Activated CD8-positive, alpha-beta T cell treated with anti-CD3 and anti-CD28 coated beads, Interleukin-2, amount 10 ng/mL, durations not matched to agents 7 days and 5 days (primary cell): ENCODE results near the gene GPC6. TPM values are rescaled to one million over a fixed set of nuclear protein-coding genes. Genes with fewer than 3 reads are reported as not detected.

Experiments used
- ATAC-seq: fragments of 150-1000 bp; cut with Tn5 transposase; one replicate; pipeline ENCODE4 v1.10.0; 2021; ENCODE audit warnings: moderate library complexity
- CTCF ChIA-PET: fragments of 350-600 bp; sonication (Branson Sonifier 250); formaldehyde crosslinking; loops from one replicate; lab custom pipeline; 2021; ENCODE audit warnings: antibody characterized with exemption; lab: Charles Lee
- POLR2A ChIA-PET: fragments of 350-600 bp; sonication (Branson Sonifier 250); formaldehyde crosslinking; loops from one replicate; lab custom pipeline; 2021; ENCODE audit warnings: antibody characterized with exemption; lab: Charles Lee
- DNase-seq: peaks from one replicate; pipeline ENCODE4 v3.0.0-alpha.2; 2020
- H3K27ac Mint-ChIP-seq: one replicate; pipeline ENCODE4 v1.8.0; 2021; ENCODE audit warnings: mild to moderate bottlenecking, mixed read lengths
- H3K27me3 Mint-ChIP-seq: one replicate; pipeline ENCODE4 v1.8.0; 2021; ENCODE audit warnings: low read depth, mixed read lengths
- H3K36me3 Mint-ChIP-seq: one replicate; pipeline ENCODE4 v1.8.0; 2021; ENCODE audit warnings: low read depth, mixed read lengths
- H3K4me1 Mint-ChIP-seq: one replicate; pipeline ENCODE4 v1.8.0; 2021; ENCODE audit warnings: low read depth, mixed read lengths
- H3K4me3 Mint-ChIP-seq: one replicate; pipeline ENCODE4 v1.8.0; 2021; ENCODE audit warnings: mild to moderate bottlenecking, mixed read lengths
- H3K9me3 Mint-ChIP-seq: one replicate; pipeline ENCODE4 v1.8.0; 2022; ENCODE audit warnings: mixed read lengths; ENCODE audit not compliant: insufficient read depth
- total RNA-seq, 2 experiments: library from RNA; stranded (reverse); gene quantifications; one replicate each; pipeline ENCODE4 v1.2.3, GENCODE V29; 2021

GPC6 gene
- total RNA-seq, 2 experiments from 2014 or later, result not detected

DNA sequence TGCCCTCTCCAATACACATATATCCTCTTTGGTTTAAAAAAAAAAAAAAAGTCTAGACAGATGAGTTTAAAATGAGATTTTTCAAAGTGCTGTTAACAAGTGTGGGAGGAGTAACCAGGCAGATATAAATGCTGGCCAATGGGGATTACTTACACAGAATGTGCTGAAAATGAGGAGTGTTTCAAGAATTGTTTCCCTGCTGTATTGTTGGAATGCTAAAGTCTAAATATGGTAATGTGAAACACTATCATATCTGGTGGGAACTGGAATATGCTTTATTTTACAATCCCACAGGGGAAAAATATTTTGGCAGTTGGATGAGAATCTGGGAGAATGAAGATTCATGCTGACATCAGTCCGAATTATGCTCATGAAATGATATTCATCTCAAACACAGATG lies 1002.2 kb downstream of the GPC6 start:
- Mint-ChIP-seq H3K36me3 (no peaks in the 10 kb centered on the region), H3K4me1 (no peaks in the 10 kb centered on the region), H3K27ac (no peak overlapping the region), H3K4me3 (no peak overlapping the region), H3K27me3 (no peaks in the 10 kb centered on the region), H3K9me3 (no peaks in the 10 kb centered on the region)
- DNase-seq (no peak), ATAC-seq (no peak)
- POLR2A ChIA-PET, result no interaction called here
- CTCF ChIA-PET, result no interaction called here

DNA sequence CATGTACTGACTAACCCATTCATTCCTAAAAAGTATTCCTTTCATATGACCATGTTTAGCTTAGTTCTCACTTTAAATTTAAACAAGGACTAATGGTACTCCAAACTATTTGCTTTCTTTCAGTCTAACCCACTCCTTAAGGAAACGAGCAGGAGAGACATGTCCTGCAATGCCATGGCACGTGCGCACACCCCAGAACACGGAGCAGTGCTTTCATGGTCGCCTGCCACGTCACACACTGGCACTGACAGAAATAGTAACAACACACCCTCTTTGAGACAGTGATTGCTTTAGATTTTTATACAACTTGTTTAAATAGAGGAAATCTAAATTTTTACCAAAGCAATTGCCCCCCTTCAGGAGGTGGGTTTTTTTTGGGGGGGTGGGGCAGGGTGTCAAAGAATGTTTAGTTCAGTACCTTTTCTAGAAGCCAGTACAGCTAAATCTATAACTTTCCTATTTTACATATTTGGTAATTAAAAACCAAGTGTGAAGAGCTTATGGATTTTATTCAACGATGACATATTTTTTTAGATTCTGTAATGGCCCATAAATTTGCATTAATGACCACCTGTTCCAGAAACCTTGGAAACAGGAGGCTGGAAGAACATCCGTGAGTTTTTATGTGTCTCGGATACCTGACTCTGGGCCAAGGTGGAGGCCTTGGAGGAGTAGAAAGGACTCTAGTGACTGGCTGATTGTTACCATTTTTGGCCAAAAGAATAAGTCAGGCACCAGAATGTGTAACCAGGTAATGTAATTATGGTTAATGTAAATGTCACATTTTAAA lies 1005.7 kb downstream of the GPC6 start:
- no peaks in the 10 kb centered on the region for H3K9me3 Mint-ChIP-seq

DNA sequence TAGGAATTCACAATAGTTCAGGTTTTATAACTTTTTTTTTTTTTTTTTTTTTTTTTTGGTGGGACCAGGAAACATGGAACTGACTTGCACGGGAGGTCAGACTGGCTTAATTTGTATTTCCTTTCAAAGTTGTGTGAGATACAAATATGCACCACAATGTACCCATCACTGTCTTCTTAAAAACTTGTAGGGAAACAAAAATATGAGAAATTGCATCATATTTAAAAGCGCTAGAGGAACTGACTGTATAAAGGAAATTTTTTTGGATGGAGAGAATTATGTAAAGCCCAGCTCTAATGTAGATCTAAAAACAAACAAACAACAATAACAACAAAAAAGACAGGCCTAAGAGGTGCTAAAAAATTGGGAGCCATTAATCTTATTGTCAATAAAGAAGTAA lies 1006.3 kb downstream of the GPC6 start:
- no peak overlapping the region for H3K4me3 Mint-ChIP-seq
- ATAC-seq, result no peak
- no peaks in the 10 kb centered on the region for H3K9me3 Mint-ChIP-seq
- H3K27me3 Mint-ChIP-seq, result no peaks in the 10 kb centered on the region
- no peak for DNase-seq
- no peaks in the 10 kb centered on the region for H3K36me3 Mint-ChIP-seq
- H3K27ac Mint-ChIP-seq, result no peak overlapping the region
- CTCF ChIA-PET, result no interaction called here
- POLR2A ChIA-PET, result no interaction called here
- peaks cover 14% of the 10 kb centered on the region for H3K4me1 Mint-ChIP-seq

More for the DNA sequence above, 1005.7 kb downstream of the GPC6 start:
- Mint-ChIP-seq H3K27me3 (no peaks in the 10 kb centered on the region), H3K36me3 (no peaks in the 10 kb centered on the region), H3K27ac (no peak overlapping the region), H3K4me3 (no peak overlapping the region), H3K4me1 (peaks cover 12% of the 10 kb centered on the region)
- ChIA-PET CTCF (no interaction called here), POLR2A (no interaction called here)
- ATAC-seq (no peak), DNase-seq (no peak)

DNA sequence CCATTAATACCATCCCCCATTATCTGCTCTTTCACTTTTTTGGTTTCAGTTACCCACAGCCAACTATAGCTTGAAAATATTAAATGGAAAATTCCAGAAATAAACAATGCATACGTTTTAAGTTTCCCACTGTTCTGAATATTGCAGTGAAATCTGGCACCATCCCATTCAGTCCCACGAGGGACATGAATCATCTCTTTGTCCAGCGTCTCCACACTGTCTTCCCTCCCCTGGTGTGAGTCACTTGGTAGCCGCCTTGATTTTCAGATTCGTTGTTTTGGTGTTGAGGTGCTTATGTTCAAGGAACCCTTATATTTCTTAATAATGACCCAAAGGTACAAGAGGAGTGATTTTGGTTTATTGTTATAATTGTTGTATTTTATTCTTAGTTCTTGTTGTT lies 1006.8 kb downstream of the GPC6 start:
- no peaks in the 10 kb centered on the region for H3K36me3 Mint-ChIP-seq
- peaks cover 14% of the 10 kb centered on the region for H3K4me1 Mint-ChIP-seq
- ChIA-PET POLR2A (no interaction called here), CTCF (no interaction called here)
- H3K9me3 Mint-ChIP-seq, result no peaks in the 10 kb centered on the region
- H3K27ac Mint-ChIP-seq, result no peak overlapping the region
- H3K4me3 Mint-ChIP-seq, result no peak overlapping the region
- DNase-seq, result no peak
- ATAC-seq, result no peak
- no peaks in the 10 kb centered on the region for H3K27me3 Mint-ChIP-seq

DNA sequence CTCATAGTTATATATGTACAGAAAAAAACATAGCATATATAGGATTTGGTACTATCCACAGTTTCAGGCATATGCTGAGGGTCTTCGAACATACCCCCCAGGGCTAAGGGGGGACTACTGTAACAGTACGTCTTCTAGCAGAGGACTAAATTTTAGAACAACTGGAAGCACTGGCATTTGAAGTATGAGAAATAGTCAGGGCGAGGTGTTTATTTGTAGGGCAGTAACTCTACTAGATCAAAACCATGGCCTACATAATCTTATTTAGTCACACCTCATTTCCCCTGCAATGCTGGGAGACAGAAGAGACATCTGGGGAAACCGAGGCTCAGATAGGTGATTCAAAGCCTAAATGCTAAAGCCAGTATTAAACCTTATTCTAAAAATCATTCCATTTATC lies 1007.2 kb downstream of the GPC6 start:
- no peaks in the 10 kb centered on the region for H3K9me3 Mint-ChIP-seq
- H3K27ac Mint-ChIP-seq, result no peak overlapping the region
- peaks cover 19% of the 10 kb centered on the region for H3K4me1 Mint-ChIP-seq
- DNase-seq, result no peak
- H3K4me3 Mint-ChIP-seq, result no peak overlapping the region
- no peak for ATAC-seq
- CTCF ChIA-PET, result no interaction called here
- no peaks in the 10 kb centered on the region for H3K36me3 Mint-ChIP-seq
- POLR2A ChIA-PET, result no interaction called here
- H3K27me3 Mint-ChIP-seq, result no peaks in the 10 kb centered on the region

DNA sequence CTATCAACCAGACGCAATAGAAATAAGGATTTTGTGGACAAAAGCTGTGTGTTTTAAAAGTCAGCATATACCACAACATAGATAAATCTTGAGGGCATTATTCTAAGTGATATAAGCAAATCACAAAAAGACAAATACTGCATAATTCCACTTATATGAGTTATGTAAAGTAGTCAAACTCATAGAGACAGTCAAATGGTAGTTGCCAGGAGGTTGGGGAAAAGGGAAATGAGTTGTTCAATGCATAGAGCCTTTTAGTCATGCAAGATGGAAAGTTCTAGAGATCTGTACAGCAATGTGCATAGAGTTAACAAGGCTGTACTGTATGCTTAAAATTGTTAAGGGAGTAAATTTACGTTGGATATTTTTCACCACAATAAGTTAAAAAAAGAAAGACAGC lies 1008.1 kb downstream of the GPC6 start:
- ATAC-seq (no peak), DNase-seq (no peak)
- Mint-ChIP-seq H3K4me3 (no peak overlapping the region), H3K4me1 (peaks cover 26% of the 10 kb centered on the region), H3K27ac (no peak overlapping the region), H3K27me3 (no peaks in the 10 kb centered on the region), H3K36me3 (no peaks in the 10 kb centered on the region), H3K9me3 (no peaks in the 10 kb centered on the region)
- CTCF ChIA-PET, result no interaction called here
- POLR2A ChIA-PET, result no interaction called here

DNA sequence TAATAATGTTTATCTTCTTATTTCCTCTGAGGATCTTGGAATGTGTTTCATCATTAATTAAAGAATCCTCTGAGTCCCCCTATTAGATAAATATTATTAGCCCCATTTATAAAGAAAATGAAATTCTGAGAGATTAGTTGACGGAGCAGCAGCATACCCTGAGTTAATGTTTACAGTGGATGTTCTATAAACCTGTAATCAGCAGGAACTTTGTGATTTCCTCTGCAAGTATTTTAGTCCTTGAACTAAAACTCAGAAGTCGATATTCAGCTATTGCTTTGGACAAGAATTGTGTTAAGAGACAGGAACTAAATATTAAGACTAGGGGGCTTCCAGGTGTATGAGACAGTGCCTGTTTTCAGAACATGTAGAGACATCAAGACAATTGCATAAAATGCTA lies 1009.5 kb downstream of the GPC6 start:
- no peaks in the 10 kb centered on the region for H3K36me3 Mint-ChIP-seq
- peaks cover 26% of the 10 kb centered on the region for H3K4me1 Mint-ChIP-seq
- no peaks in the 10 kb centered on the region for H3K27me3 Mint-ChIP-seq
- no peak for DNase-seq
- ATAC-seq, result no peak
- H3K4me3 Mint-ChIP-seq, result no peak overlapping the region
- POLR2A ChIA-PET, result no interaction called here
- no peak overlapping the region for H3K27ac Mint-ChIP-seq
- CTCF ChIA-PET, result interaction anchor here (0.6 kb wide), 1 partner anchor 63 kb away, joined by 3 read pairs; no protein-coding TSS in a partner anchor
- no peaks in the 10 kb centered on the region for H3K9me3 Mint-ChIP-seq

DNA sequence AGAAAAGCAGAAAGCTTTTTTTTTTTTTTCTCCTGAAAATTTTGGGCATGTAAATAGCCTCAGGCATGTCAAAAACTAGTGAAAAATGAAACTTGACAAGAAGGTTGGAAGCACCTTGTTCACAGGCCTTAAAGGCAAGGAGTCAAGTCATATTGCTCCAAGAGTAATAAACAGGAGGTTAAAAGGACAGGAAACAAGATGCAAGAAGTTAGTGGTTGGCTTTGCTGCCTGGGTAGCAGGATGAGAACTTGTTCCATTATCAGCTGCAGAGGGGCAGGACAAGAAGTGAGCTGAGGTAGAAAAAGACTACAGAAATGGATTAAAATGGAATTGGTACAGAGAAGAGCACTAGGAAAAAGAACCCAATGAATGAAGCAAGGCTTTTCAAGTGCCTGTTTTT lies 1010.3 kb downstream of the GPC6 start:
- POLR2A ChIA-PET, result no interaction called here
- no peak overlapping the region for H3K4me3 Mint-ChIP-seq
- peaks cover 26% of the 10 kb centered on the region for H3K4me1 Mint-ChIP-seq
- no peak overlapping the region for H3K27ac Mint-ChIP-seq
- DNase-seq, result peak; percentile 22
- no peaks in the 10 kb centered on the region for H3K36me3 Mint-ChIP-seq
- no peaks in the 10 kb centered on the region for H3K27me3 Mint-ChIP-seq
- no peaks in the 10 kb centered on the region for H3K9me3 Mint-ChIP-seq
- ATAC-seq, result peak; percentile 51
- CTCF ChIA-PET, result interaction anchor here (0.6 to 1.4 kb wide), 2 partner anchors 64 to 125 kb away, joined by 3 to 4 read pairs; no protein-coding TSS in a partner anchor

DNA sequence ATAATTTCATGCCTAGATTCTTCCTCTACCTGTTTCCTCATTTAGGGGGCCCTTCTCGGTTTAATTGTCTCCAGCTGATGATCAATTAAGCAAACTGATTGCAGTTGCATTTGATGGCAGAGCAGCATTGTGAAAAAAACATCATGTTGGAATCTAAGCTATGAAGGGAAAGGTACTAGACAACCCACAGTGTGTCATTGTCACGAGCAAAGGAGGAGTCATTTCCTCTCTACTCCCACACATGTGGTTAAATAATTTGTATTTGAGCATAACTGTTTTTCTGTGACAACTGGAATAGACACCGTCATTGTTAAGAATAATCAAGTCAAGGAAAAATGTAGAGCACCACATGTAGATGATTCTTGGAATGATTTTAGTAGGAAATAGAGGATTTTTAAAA lies 1012.5 kb downstream of the GPC6 start:
- no peak for DNase-seq
- CTCF ChIA-PET, result interaction anchor here (2.1 kb wide), 1 partner anchor 106 kb away, joined by 6 read pairs; no protein-coding TSS in a partner anchor
- H3K4me3 Mint-ChIP-seq, result no peak overlapping the region

DNA sequence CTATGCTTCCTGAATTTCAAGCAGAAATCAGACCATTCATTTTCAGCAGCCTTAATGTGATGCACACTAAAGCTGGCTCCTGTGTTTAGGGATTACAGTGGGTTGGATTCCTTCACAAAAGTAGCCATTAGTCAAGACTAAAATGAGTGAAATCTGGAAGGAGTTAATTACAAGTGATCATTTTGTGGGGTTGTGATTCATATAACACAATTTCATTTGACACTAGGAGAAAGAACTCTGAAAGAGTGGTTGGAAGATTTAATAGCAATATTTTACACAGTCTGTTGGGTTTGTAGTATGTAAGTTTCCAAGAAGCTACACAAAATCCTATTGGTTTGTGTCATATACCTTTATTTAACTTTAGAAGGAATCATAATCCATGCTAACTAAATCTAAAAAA lies 1015.9 kb downstream of the GPC6 start:
- ChIA-PET CTCF (no interaction called here), POLR2A (no interaction called here)
- ATAC-seq, result no peak
- Mint-ChIP-seq H3K4me1 (peaks cover 12% of the 10 kb centered on the region), H3K9me3 (peaks cover 4% of the 10 kb centered on the region), H3K27ac (no peak overlapping the region), H3K4me3 (no peak overlapping the region), H3K36me3 (peaks cover 2% of the 10 kb centered on the region), H3K27me3 (no peaks in the 10 kb centered on the region)
- DNase-seq, result no peak

More for the DNA sequence above, 1012.5 kb downstream of the GPC6 start:
- H3K27me3 Mint-ChIP-seq, result no peaks in the 10 kb centered on the region
- ATAC-seq, result no peak
- H3K4me1 Mint-ChIP-seq, result peaks cover 26% of the 10 kb centered on the region
- H3K9me3 Mint-ChIP-seq, result no peaks in the 10 kb centered on the region
- H3K36me3 Mint-ChIP-seq, result no peaks in the 10 kb centered on the region
- H3K27ac Mint-ChIP-seq, result no peak overlapping the region
- POLR2A ChIA-PET, result no interaction called here

DNA sequence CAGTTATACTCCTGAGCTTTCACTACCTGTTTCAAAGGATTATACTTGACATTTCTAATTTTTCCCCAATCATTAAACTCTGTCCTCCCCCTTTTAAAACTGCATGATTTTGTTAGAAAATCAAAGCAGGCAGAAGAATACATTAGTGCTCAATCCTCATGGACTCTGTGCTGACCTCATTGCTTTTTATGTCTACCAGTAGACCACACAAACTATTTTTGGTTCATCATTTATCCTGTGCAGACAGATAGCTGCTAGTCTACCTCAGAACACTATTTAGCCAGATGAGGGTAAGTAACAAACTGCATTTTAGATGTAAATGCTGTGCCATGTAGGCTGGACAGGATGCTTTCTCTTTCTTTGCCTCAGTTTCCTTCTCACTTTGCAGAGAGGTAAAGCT lies 1016.9 kb downstream of the GPC6 start:
- Mint-ChIP-seq H3K9me3 (peaks cover 4% of the 10 kb centered on the region), H3K4me3 (no peak overlapping the region), H3K27ac (no peak overlapping the region), H3K27me3 (no peaks in the 10 kb centered on the region), H3K36me3 (peaks cover 2% of the 10 kb centered on the region), H3K4me1 (peaks cover 11% of the 10 kb centered on the region)
- POLR2A ChIA-PET, result no interaction called here
- CTCF ChIA-PET, result no interaction called here
- ATAC-seq (no peak), DNase-seq (no peak)

DNA sequence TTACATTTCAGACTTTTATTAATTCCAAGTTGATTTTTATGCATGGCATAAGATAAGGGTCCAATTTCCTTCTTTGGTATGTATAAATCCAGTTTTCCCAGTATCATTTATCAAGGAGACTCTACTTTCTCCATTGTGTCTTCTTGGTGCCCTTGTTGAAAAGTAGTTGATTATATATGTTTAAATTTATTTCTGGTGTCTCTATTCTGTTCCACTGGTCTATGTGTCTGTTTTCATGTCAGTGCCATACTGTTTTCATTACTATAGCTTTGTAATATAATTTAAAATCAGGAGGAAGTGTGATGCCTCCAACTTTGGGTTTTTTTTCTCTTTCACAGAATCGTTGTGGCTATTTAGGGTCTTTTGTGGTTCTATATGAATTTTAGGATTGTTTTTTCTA lies 1019.9 kb downstream of the GPC6 start:
- Mint-ChIP-seq H3K4me3 (no peak overlapping the region), H3K27ac (no peak overlapping the region), H3K9me3 (peaks cover 4% of the 10 kb centered on the region), H3K27me3 (no peaks in the 10 kb centered on the region), H3K4me1 (no peaks in the 10 kb centered on the region), H3K36me3 (peaks cover 2% of the 10 kb centered on the region)
- POLR2A ChIA-PET, result no interaction called here
- ATAC-seq, result no peak
- DNase-seq, result no peak
- CTCF ChIA-PET, result no interaction called here
